H1 (cell line): Measurements from ENCODE around the gene SEC62. TPM values are rescaled to one million over a fixed set of nuclear protein-coding genes. Genes with fewer than 3 reads are reported as not detected.

ENCODE experiments used
- BACH1 ChIP-seq: IDR thresholded peaks from 2 replicates; pipeline ENCODE4 v1.6.1; 2012; ENCODE audit warnings: low read length, improper control_type of control experiment
- BCL11A ChIP-seq, 2 experiments: IDR thresholded peaks; one replicate each; pipeline ENCODE4 v1.6.1; 2011; ENCODE audit warnings: low read depth in 2 of 2, low read length in 2 of 2, mild to moderate bottlenecking in 2 of 2
- BRCA1 ChIP-seq: IDR thresholded peaks from 2 replicates; pipeline ENCODE4 v1.6.1; 2012; ENCODE audit warnings: low read depth, low read length, improper control_type of control experiment
- CEBPB ChIP-seq: IDR thresholded peaks from 2 replicates; pipeline ENCODE4 v1.6.1; 2012; ENCODE audit warnings: low read depth, low read length
- EP300 ChIP-seq, 2 experiments: IDR thresholded peaks; 1 replicate in 1 of 2; 2 replicates in 1 of 2; pipeline ENCODE4 v1.6.1; 2011 to 2012; ENCODE audit warnings: low read depth in 2 of 2, low read length in 2 of 2, mild to moderate bottlenecking in 2 of 2, borderline replicate concordance in 1 of 2, inconsistent platforms in 1 of 2, moderate library complexity in 1 of 2
- GTF2F1 ChIP-seq: IDR thresholded peaks from 2 replicates; pipeline ENCODE4 v1.6.1; 2012; ENCODE audit warnings: low read depth, low read length, improper control_type of control experiment, borderline replicate concordance
- RFX5 ChIP-seq: IDR thresholded peaks from 2 replicates; pipeline ENCODE4 v1.6.1; 2011; ENCODE audit warnings: low read depth, low read length, improper control_type of control experiment, borderline replicate concordance
- SP2 ChIP-seq: IDR thresholded peaks from 2 replicates; pipeline ENCODE4 v1.6.1; 2012; ENCODE audit warnings: mild to moderate bottlenecking, low read length, inconsistent platforms
- SP4 ChIP-seq: IDR thresholded peaks from 2 replicates; pipeline ENCODE4 v1.6.1; 2012; ENCODE audit warnings: low read length, inconsistent platforms
- SUZ12 ChIP-seq: fragments of 200-600 bp; sonication (generic); IDR thresholded peaks from 2 replicates; pipeline ENCODE4 v1.6.1; 2012; ENCODE audit warnings: mild to moderate bottlenecking, inconsistent platforms, low read length, moderate library complexity, mixed read lengths
- USF2 ChIP-seq: IDR thresholded peaks from 2 replicates; pipeline ENCODE4 v1.6.1; 2011; ENCODE audit warnings: low read length, improper control_type of control experiment
- polyA plus RNA-seq, 7 experiments: library from polyadenylated mRNA; depleted of rRNA in 3 of 7; stranded (reverse) in 5 of 7; unstranded in 2 of 7; fragments of >200 nt in 5 of 7; fragments of 200-250 nt in 2 of 7; gene quantifications; 1 replicate in 5 of 7; 2 replicates in 1 of 7; 4 replicates in 1 of 7; pipeline versions ENCODE4 v1.2.1 to v1.2.3, GENCODE V29; 2011 to 2013; ENCODE audit warnings: missing spikeins in 2 of 7, mixed read lengths in 2 of 7
- total RNA-seq: library from RNA; stranded (reverse); fragmentation: NEBNext Ultra II Directional; extraction: Animal tissue kit (Norgen Biotek cat#: 25700); gene quantifications from 2 replicates; pipeline ENCODE4 v1.2.1, GENCODE V29; 2021
- TF ChIP-seq, protein P1 (sequence below): fragments of 300-600 bp; sonication (generic); IDR thresholded peaks from 2 replicates; pipeline ENCODE4 v1.7.1; 2012; ENCODE audit warnings: low read length, moderate library complexity, mild to moderate bottlenecking, inconsistent platforms; ENCODE audit not compliant: insufficient replicate concordance

The SEC62 gene
- total and polyA plus RNA-seq, 2 of the 8 experiments (the other 6 are each of a cell fraction or from before 2014, with no cell fraction given), result 67.8 to 113 TPM

GRCh38 chr3:169980055-169980454 is 13.4 kb downstream of the SEC62 start (continued):
- TF ChIP-seq, protein P1, sequence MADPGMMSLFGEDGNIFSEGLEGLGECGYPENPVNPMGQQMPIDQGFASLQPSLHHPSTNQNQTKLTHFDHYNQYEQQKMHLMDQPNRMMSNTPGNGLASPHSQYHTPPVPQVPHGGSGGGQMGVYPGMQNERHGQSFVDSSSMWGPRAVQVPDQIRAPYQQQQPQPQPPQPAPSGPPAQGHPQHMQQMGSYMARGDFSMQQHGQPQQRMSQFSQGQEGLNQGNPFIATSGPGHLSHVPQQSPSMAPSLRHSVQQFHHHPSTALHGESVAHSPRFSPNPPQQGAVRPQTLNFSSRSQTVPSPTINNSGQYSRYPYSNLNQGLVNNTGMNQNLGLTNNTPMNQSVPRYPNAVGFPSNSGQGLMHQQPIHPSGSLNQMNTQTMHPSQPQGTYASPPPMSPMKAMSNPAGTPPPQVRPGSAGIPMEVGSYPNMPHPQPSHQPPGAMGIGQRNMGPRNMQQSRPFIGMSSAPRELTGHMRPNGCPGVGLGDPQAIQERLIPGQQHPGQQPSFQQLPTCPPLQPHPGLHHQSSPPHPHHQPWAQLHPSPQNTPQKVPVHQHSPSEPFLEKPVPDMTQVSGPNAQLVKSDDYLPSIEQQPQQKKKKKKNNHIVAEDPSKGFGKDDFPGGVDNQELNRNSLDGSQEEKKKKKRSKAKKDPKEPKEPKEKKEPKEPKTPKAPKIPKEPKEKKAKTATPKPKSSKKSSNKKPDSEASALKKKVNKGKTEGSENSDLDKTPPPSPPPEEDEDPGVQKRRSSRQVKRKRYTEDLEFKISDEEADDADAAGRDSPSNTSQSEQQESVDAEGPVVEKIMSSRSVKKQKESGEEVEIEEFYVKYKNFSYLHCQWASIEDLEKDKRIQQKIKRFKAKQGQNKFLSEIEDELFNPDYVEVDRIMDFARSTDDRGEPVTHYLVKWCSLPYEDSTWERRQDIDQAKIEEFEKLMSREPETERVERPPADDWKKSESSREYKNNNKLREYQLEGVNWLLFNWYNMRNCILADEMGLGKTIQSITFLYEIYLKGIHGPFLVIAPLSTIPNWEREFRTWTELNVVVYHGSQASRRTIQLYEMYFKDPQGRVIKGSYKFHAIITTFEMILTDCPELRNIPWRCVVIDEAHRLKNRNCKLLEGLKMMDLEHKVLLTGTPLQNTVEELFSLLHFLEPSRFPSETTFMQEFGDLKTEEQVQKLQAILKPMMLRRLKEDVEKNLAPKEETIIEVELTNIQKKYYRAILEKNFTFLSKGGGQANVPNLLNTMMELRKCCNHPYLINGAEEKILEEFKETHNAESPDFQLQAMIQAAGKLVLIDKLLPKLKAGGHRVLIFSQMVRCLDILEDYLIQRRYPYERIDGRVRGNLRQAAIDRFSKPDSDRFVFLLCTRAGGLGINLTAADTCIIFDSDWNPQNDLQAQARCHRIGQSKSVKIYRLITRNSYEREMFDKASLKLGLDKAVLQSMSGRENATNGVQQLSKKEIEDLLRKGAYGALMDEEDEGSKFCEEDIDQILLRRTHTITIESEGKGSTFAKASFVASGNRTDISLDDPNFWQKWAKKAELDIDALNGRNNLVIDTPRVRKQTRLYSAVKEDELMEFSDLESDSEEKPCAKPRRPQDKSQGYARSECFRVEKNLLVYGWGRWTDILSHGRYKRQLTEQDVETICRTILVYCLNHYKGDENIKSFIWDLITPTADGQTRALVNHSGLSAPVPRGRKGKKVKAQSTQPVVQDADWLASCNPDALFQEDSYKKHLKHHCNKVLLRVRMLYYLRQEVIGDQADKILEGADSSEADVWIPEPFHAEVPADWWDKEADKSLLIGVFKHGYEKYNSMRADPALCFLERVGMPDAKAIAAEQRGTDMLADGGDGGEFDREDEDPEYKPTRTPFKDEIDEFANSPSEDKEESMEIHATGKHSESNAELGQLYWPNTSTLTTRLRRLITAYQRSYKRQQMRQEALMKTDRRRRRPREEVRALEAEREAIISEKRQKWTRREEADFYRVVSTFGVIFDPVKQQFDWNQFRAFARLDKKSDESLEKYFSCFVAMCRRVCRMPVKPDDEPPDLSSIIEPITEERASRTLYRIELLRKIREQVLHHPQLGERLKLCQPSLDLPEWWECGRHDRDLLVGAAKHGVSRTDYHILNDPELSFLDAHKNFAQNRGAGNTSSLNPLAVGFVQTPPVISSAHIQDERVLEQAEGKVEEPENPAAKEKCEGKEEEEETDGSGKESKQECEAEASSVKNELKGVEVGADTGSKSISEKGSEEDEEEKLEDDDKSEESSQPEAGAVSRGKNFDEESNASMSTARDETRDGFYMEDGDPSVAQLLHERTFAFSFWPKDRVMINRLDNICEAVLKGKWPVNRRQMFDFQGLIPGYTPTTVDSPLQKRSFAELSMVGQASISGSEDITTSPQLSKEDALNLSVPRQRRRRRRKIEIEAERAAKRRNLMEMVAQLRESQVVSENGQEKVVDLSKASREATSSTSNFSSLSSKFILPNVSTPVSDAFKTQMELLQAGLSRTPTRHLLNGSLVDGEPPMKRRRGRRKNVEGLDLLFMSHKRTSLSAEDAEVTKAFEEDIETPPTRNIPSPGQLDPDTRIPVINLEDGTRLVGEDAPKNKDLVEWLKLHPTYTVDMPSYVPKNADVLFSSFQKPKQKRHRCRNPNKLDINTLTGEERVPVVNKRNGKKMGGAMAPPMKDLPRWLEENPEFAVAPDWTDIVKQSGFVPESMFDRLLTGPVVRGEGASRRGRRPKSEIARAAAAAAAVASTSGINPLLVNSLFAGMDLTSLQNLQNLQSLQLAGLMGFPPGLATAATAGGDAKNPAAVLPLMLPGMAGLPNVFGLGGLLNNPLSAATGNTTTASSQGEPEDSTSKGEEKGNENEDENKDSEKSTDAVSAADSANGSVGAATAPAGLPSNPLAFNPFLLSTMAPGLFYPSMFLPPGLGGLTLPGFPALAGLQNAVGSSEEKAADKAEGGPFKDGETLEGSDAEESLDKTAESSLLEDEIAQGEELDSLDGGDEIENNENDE, result no peak
- no peak for TF ChIP-seq EP300 (IDR thresholded peaks at IDR 0.05; ENCODE audit: borderline replicate concordance in 1 of 2, low read depth in 2 of 2, low read length in 2 of 2)
- no peak for TF ChIP-seq CEBPB
- TF ChIP-seq BCL11A (IDR thresholded peaks at IDR 0.05; ENCODE audit: low read depth in 2 of 2, low read length in 2 of 2), result no peak
- TF ChIP-seq SP2, result no peak
- TF ChIP-seq BACH1, result no peak
- no peak for TF ChIP-seq SP4
- no peak for TF ChIP-seq GTF2F1
- TF ChIP-seq RFX5, result no peak
- TF ChIP-seq USF2, result no peak
- no peak for TF ChIP-seq BRCA1
- TF ChIP-seq SUZ12, result no peak
